Natural killer cell (primary cell): Measurements from ENCODE around the gene NR1D1. TPM values are rescaled to one million over a fixed set of nuclear protein-coding genes. Genes with fewer than 3 reads are reported as not detected.
A peak's percentile ranks its signal among the peaks of the same experiment; 100 is the strongest.

Experiments used
- ATAC-seq, 3 donors: fragments of 150-1000 bp in 2 of 3; fragments of 200-7000 bp in 1 of 3; cut with Tn5 transposase; 1 replicate in 1 of 3; 2 replicates in 2 of 3; pipeline ENCODE4 v1.10.0; 2021; ENCODE audit warnings: mild to moderate bottlenecking in 2 of 3, moderate library complexity in 2 of 3
- DNase-seq, 2 donors: peaks; one replicate each; pipeline versions ENCODE4 v3.0.0 to v3.0.0-alpha.2; 2013 to 2021; ENCODE audit warnings: mixed read lengths in 1 of 2
- H3K27ac ChIP-seq: one replicate; pipeline ENCODE4 v1.5.1; 2013; ENCODE audit warnings: mild to moderate bottlenecking, low read length
- H3K27me3 ChIP-seq: one replicate; pipeline ENCODE4 v1.6.1; 2013; ENCODE audit warnings: low read length; ENCODE audit not compliant: control insufficient read depth, insufficient read depth
- H3K36me3 ChIP-seq: one replicate; pipeline ENCODE4 v1.6.1; 2013; ENCODE audit warnings: low read length; ENCODE audit not compliant: control insufficient read depth, insufficient read depth
- H3K4me1 ChIP-seq: one replicate; pipeline ENCODE4 v1.6.1; 2013; ENCODE audit warnings: low read length; ENCODE audit not compliant: control insufficient read depth, insufficient read depth
- H3K4me3 ChIP-seq: one replicate; pipeline ENCODE4 v1.5.1; 2013; ENCODE audit warnings: low read length
- H3K9me3 ChIP-seq: one replicate; pipeline ENCODE4 v1.6.1; 2013; ENCODE audit warnings: low read length; ENCODE audit not compliant: control insufficient read depth, insufficient read depth
- H3K27ac Mint-ChIP-seq, 2 donors: one replicate each; pipeline ENCODE4 v1.8.0; 2022; ENCODE audit warnings: mild to moderate bottlenecking in 2 of 2, mixed read lengths in 2 of 2, moderate library complexity in 1 of 2
- H3K27me3 Mint-ChIP-seq, 2 donors: one replicate each; pipeline ENCODE4 v1.8.0; 2022; ENCODE audit warnings: low read depth in 2 of 2, mixed read lengths in 2 of 2
- H3K36me3 Mint-ChIP-seq: one replicate; pipeline ENCODE4 v1.8.0; 2022; ENCODE audit warnings: mixed read lengths
- H3K4me1 Mint-ChIP-seq, 2 donors: one replicate each; pipeline ENCODE4 v1.8.0; 2022; ENCODE audit warnings: mixed read lengths in 2 of 2
- H3K4me3 Mint-ChIP-seq: one replicate; pipeline ENCODE4 v1.8.0; 2022; ENCODE audit warnings: mild to moderate bottlenecking, moderate library complexity, mixed read lengths
- H3K9me3 Mint-ChIP-seq, 2 donors: one replicate each; pipeline ENCODE4 v1.8.0; 2022; ENCODE audit warnings: mixed read lengths in 2 of 2
- whole genome bisulfite sequencing: methylation state at CpG from one replicate; pipeline ENCODE4 v1.1.7; 2013; ENCODE audit warnings: missing lambda C conversion rate; ENCODE audit not compliant: insufficient coverage; 5-methylcytosine and 5-hydroxymethylcytosine counted together
- intact Hi-C: fragments of 100-400 bp; cut with micrococcal nuclease; formaldehyde crosslinking; loops from one replicate; pipeline ENCODE4 v1.14.2; 2022
- total RNA-seq, 4 donors: library from RNA; stranded (reverse); fragments of 120-200 nt in 1 of 4; gene quantifications; one replicate each; pipeline versions ENCODE4 v1.2.3 to v1.2.4, GENCODE V29; 2013 to 2022
- TF ChIP-seq, protein P1 (sequence below): fragments of 200-600 bp; IDR thresholded peaks from one replicate; pipeline ENCODE4 v1.8.0; 2022; ENCODE audit warnings: antibody characterized with exemption

NR1D1 gene
- total RNA-seq, 3 donors from 2014 or later (not counting 1 experiment from before 2014, with no cell fraction given), result 8.8 to 10.1 (median 9.9) TPM

DNA sequence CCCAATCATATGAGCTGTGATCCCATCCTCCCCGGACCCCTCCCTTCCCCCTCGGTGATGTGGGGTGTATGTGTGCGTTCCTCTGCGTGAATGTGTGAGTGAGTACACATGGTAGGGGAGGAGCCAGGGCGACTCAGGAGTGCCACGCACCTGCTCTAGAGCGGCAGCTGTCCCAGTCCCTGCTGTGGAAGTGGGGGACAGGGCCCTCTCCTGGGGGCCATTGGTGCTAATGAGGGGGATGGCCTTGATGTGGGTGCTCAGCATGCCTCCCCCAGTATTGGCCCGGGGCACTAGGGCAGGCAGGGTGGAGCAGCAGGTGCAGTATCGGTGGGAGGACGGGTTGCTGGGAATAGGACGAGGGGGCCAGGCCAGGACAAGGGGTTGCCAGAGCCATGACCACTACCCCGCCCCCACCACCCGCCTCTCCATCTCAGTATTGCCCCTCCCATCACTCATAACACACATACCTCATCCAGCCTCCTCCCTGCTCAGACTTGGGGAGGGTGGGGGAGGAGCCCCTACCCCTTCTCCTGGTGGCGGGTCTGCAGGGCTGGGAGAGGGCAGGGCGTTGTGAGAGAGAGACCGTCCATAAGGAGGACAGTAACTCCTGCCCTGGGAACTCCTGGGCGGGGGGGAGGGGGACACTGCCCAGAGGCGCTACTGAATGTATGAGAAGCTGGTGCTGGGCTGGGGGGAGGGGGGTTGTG, 8.5 kb downstream of the NR1D1 start:
- Histone ChIP-seq H3K27ac (no peak overlapping the region), H3K36me3 (peaks cover 50% of the 10 kb centered on the region), H3K4me1 (peaks cover 25% of the 10 kb centered on the region), H3K9me3 (no peaks in the 10 kb centered on the region), H3K4me3 (no peak overlapping the region), H3K27me3 (no peaks in the 10 kb centered on the region)
- DNase-seq (no peak), ATAC-seq (no peak)
- peak overlapping the region in 1 of 2 donors; percentile 56 for H3K27ac Mint-ChIP-seq
- no peaks in the 10 kb centered on the region for H3K9me3 Mint-ChIP-seq
- no peaks in the 10 kb centered on the region for H3K27me3 Mint-ChIP-seq
- intact Hi-C loops, result no loop called here
- no peak overlapping the region for H3K4me3 Mint-ChIP-seq
- TF ChIP-seq, protein P1, sequence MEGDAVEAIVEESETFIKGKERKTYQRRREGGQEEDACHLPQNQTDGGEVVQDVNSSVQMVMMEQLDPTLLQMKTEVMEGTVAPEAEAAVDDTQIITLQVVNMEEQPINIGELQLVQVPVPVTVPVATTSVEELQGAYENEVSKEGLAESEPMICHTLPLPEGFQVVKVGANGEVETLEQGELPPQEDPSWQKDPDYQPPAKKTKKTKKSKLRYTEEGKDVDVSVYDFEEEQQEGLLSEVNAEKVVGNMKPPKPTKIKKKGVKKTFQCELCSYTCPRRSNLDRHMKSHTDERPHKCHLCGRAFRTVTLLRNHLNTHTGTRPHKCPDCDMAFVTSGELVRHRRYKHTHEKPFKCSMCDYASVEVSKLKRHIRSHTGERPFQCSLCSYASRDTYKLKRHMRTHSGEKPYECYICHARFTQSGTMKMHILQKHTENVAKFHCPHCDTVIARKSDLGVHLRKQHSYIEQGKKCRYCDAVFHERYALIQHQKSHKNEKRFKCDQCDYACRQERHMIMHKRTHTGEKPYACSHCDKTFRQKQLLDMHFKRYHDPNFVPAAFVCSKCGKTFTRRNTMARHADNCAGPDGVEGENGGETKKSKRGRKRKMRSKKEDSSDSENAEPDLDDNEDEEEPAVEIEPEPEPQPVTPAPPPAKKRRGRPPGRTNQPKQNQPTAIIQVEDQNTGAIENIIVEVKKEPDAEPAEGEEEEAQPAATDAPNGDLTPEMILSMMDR, result no peak
- H3K36me3 Mint-ChIP-seq, result peaks cover 12% of the 10 kb centered on the region
- 94% methylated on average over 13 of the region's 18 CpGs for WGBS
- peaks cover 14 to 39% of the 10 kb centered on the region in 2 donors for H3K4me1 Mint-ChIP-seq

DNA sequence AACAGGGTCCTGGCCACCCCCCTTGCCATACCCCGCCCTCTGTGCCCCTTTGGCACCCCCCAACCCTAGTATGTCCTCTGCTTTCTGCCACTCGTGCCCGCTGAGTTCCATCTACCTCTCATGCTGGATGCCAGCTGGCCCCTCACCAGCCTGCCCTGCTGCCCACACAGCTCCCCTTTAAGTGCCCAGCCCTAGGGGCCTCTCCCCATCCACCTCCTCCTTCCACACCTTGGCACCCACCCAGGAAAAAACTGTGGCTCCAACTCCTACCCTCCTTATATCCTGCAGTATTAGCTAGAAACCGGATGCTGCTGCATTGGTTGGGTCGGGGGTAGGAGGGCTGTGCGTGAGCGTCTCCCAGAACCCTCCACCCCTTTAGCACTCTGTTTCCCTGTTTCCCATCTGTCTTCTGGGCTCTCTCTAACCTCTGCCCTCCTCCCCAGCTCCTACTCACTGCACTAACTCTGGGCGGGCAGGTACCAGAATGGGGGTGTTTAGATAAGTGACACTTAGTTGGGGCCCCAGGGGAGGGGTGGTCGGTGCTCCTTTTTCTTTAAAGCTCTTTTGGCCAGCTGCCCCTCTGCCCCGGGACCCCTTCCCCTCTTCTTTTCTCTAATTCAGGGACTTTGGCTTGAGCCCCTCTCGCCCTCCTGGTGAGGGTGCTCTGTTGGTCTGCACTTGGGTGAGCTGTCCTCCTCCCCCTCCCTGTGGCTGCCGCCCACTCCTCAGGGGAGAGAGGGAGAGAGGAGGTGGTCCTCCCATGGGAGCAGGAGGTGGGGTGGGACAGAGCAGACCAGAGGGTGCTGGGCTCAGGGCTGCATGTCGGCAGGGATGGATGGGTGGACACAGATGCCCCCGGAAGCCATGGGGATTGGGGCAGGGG, 9.9 kb downstream of the NR1D1 start:
- WGBS, result 91% methylated on average over 12 of the region's 14 CpGs
- peaks cover 12% of the 10 kb centered on the region for H3K36me3 Mint-ChIP-seq
- no peak overlapping the region for H3K4me3 ChIP-seq

DNA sequence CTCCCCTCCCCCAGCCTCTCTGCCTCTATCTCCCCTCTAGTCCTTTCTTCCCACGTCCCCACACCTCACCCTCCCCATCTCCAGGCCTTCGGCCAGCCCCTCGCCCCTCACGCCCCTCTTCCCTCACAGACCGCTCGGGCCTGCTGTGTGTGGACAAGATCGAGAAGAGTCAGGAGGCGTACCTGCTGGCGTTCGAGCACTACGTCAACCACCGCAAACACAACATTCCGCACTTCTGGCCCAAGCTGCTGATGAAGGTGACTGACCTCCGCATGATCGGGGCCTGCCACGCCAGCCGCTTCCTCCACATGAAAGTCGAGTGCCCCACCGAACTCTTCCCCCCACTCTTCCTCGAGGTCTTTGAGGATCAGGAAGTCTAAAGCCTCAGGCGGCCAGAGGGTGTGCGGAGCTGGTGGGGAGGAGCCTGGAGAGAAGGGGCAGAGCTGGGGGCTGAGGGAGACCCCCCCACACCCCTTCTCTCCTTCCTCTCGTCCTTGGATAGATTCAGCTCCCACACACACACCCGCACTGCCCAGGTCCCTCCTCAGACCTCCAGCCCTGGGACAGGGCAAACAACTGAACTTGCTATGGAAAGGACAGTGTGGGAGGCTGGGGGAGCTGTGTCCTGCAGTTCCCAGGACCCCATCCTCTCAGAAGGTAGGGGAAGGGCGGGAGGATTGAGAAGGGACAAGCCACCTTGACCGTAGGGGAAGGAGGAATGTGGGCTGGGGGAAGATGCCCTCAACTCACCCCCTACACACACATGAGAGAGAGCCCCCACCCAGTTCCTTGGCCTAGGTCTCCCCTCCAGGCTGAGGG, 11.1 kb downstream of the NR1D1 start:
- TF ChIP-seq, protein P1, result no peak
- peak overlapping the region in 1 of 2 donors; percentile 54 for H3K27ac Mint-ChIP-seq
- 93% methylated on average over 19 of the region's 26 CpGs for WGBS
- no peaks in the 10 kb centered on the region for H3K27me3 Mint-ChIP-seq
- Histone ChIP-seq H3K9me3 (no peaks in the 10 kb centered on the region), H3K27me3 (no peaks in the 10 kb centered on the region), H3K27ac (no peak overlapping the region), H3K4me3 (no peak overlapping the region), H3K36me3 (peaks cover 61% of the 10 kb centered on the region), H3K4me1 (no peaks in the 10 kb centered on the region)
- no peaks in the 10 kb centered on the region for H3K9me3 Mint-ChIP-seq
- ATAC-seq (no peak), DNase-seq (no peak)
- peaks cover 12% of the 10 kb centered on the region for H3K36me3 Mint-ChIP-seq
- peaks cover 0 to 31% of the 10 kb centered on the region in 2 donors for H3K4me1 Mint-ChIP-seq
- intact Hi-C loops, result no loop called here
- H3K4me3 Mint-ChIP-seq, result no peak overlapping the region

More for the DNA sequence above, 9.9 kb downstream of the NR1D1 start:
- Histone ChIP-seq H3K9me3 (no peaks in the 10 kb centered on the region), H3K27me3 (no peaks in the 10 kb centered on the region), H3K27ac (no peak overlapping the region), H3K36me3 (peaks cover 54% of the 10 kb centered on the region), H3K4me1 (peaks cover 11% of the 10 kb centered on the region)
- no peaks in the 10 kb centered on the region for H3K27me3 Mint-ChIP-seq
- ATAC-seq, result no peak
- TF ChIP-seq, protein P1, result no peak
- no peak for DNase-seq
- H3K4me3 Mint-ChIP-seq, result no peak overlapping the region
- intact Hi-C loops, result no loop called here
- H3K27ac Mint-ChIP-seq, result peak overlapping the region in 1 of 2 donors; percentile 54
- no peaks in the 10 kb centered on the region for H3K9me3 Mint-ChIP-seq
- peaks cover under 1 to 33% of the 10 kb centered on the region in 2 donors for H3K4me1 Mint-ChIP-seq
